ENCODE results near the gene DDX52.
"Not testable (repeated sequence)": the region's sequence is repeated elsewhere in the genome, so short reads cannot be mapped to it uniquely, and the experiment has no call there.

The DDX52 gene

DNA sequence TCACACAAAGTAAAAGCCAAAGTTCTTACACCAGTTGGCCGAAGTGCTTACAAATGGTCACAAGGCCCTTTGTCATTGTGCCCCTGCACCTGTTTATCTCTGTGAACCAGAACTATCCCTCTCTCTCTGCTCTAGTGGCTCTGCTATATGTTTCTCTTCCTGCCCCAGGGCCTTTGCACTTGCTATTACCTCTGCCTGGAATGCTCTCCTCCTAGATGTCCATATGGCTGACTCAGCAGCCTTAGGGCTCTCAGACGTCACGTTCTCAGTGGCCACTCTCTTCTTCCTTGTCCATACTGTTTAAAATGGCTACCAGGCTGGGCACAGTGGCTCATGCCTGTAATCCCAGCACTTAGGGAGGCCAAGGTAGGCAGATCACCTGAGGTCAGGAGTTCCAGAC, 38.8 kb upstream of the DDX52 start:
- H4K20me1 ChIP-seq (ENCODE audit: insufficient read depth): no peaks in the 10 kb centered on the region
- H3K4me3 ChIP-seq (IDR thresholded peaks at IDR 0.05; ENCODE audit: insufficient read depth, low read depth, low read length): no peak overlapping the region
- no peak overlapping the region for H2AFZ ChIP-seq (ENCODE audit: low read depth)
- H3K79me2 ChIP-seq (ENCODE audit: insufficient read depth, low read depth): no peaks in the 10 kb centered on the region
- no peaks in the 10 kb centered on the region for H3K27me3 ChIP-seq (ENCODE audit: insufficient read depth, low read depth)
- TF ChIP-seq CTCF (conservative IDR thresholded peaks at IDR 0.05; ENCODE audit: low read depth, low read length): no peak
- no peak overlapping the region for H3K9ac ChIP-seq
- no peak overlapping the region for H3K4me2 ChIP-seq
- no peaks in the 10 kb centered on the region for H3K4me1 ChIP-seq (ENCODE audit: low read depth, poor library complexity, severe bottlenecking)
- H3K27ac ChIP-seq: no peak overlapping the region
- no peaks in the 10 kb centered on the region for H3K36me3 ChIP-seq (ENCODE audit: insufficient read depth)

DNA sequence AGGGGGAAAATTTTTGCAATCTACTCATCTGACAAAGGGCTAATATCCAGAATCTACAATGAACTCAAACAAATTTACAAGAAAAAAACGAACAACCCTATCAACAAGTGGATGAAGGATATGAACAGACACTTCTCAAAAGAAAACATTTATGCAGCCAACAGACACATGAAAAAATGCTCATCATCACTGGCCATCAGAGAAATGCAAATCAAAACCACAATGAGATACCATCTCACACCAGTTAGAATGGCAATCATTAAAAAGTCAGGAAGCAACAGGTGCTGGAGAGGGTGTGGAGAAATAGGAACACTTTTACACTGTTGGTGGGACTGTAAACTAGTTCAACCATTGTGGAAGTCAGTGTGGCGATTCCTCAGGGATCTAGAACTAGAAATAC, 36.7 kb upstream of the DDX52 start:
- not testable (repeated sequence) for H3K4me3 ChIP-seq (IDR thresholded peaks at IDR 0.05; ENCODE audit: insufficient read depth, low read depth, low read length); H4K20me1 ChIP-seq (ENCODE audit: insufficient read depth); H3K27ac ChIP-seq; H3K27me3 ChIP-seq (ENCODE audit: insufficient read depth, low read depth); H3K36me3 ChIP-seq (ENCODE audit: insufficient read depth); H2AFZ ChIP-seq (ENCODE audit: low read depth); H3K79me2 ChIP-seq (ENCODE audit: insufficient read depth, low read depth); H3K9ac ChIP-seq; H3K4me2 ChIP-seq; H3K4me1 ChIP-seq (ENCODE audit: low read depth, poor library complexity, severe bottlenecking)

- Histone ChIP-seq H3K4me3 (IDR thresholded peaks at IDR 0.05; ENCODE audit: insufficient read depth, low read depth, low read length) (no peak overlapping the region), H3K27ac (no peak overlapping the region), H3K4me2 (no peak overlapping the region), H3K79me2 (ENCODE audit: insufficient read depth, low read depth) (no peaks in the 10 kb centered on the region), H3K9ac (no peak overlapping the region), H3K4me1 (ENCODE audit: low read depth, poor library complexity, severe bottlenecking) (no peaks in the 10 kb centered on the region), H4K20me1 (ENCODE audit: insufficient read depth) (no peaks in the 10 kb centered on the region), H2AFZ (ENCODE audit: low read depth) (no peak overlapping the region), H3K36me3 (ENCODE audit: insufficient read depth) (no peaks in the 10 kb centered on the region), H3K27me3 (ENCODE audit: insufficient read depth, low read depth) (no peaks in the 10 kb centered on the region)
- no peak for TF ChIP-seq CTCF (conservative IDR thresholded peaks at IDR 0.05; ENCODE audit: low read depth, low read length)
These were observed 34.8 kb upstream of the DDX52 start for GRCh38 chr17:37678036-37678435.

GRCh38 chr17:37677021-37677420, 33.8 kb upstream of the DDX52 start:
- Histone ChIP-seq H3K9ac (no peak overlapping the region), H3K4me1 (ENCODE audit: low read depth, poor library complexity, severe bottlenecking) (no peaks in the 10 kb centered on the region), H3K36me3 (ENCODE audit: insufficient read depth) (no peaks in the 10 kb centered on the region), H3K27ac (no peak overlapping the region), H4K20me1 (ENCODE audit: insufficient read depth) (no peaks in the 10 kb centered on the region), H2AFZ (ENCODE audit: low read depth) (no peak overlapping the region), H3K79me2 (ENCODE audit: insufficient read depth, low read depth) (no peaks in the 10 kb centered on the region), H3K27me3 (ENCODE audit: insufficient read depth, low read depth) (no peaks in the 10 kb centered on the region), H3K4me2 (no peak overlapping the region), H3K4me3 (IDR thresholded peaks at IDR 0.05; ENCODE audit: insufficient read depth, low read depth, low read length) (no peak overlapping the region)
- TF ChIP-seq CTCF (conservative IDR thresholded peaks at IDR 0.05; ENCODE audit: low read depth, low read length): no peak

- TF ChIP-seq CTCF (conservative IDR thresholded peaks at IDR 0.05; ENCODE audit: low read depth, low read length): no peak
- H3K36me3 ChIP-seq (ENCODE audit: insufficient read depth): no peaks in the 10 kb centered on the region
- H3K4me1 ChIP-seq (ENCODE audit: low read depth, poor library complexity, severe bottlenecking): no peaks in the 10 kb centered on the region
- H3K79me2 ChIP-seq (ENCODE audit: insufficient read depth, low read depth): no peaks in the 10 kb centered on the region
- no peaks in the 10 kb centered on the region for H3K27me3 ChIP-seq (ENCODE audit: insufficient read depth, low read depth)
- H2AFZ ChIP-seq (ENCODE audit: low read depth): no peak overlapping the region
- no peaks in the 10 kb centered on the region for H4K20me1 ChIP-seq (ENCODE audit: insufficient read depth)
- no peak overlapping the region for H3K4me2 ChIP-seq
- H3K27ac ChIP-seq: no peak overlapping the region
- H3K9ac ChIP-seq: no peak overlapping the region
- H3K4me3 ChIP-seq (IDR thresholded peaks at IDR 0.05; ENCODE audit: insufficient read depth, low read depth, low read length): no peak overlapping the region
These were observed 33.1 kb upstream of the DDX52 start for GRCh38 chr17:37676115-37676925.
